Occipital lobe (tissue), 2 donors: Measurements from ENCODE around the gene ENG. TPM values are rescaled to one million over a fixed set of nuclear protein-coding genes. Genes with fewer than 3 reads are reported as not detected.
"Not testable (repeated sequence)": the region's sequence is repeated elsewhere in the genome, so short reads cannot be mapped to it uniquely, and the experiment has no call there.

Experiments used
- DNase-seq: peaks from one replicate; lab custom pipeline; 2025; lab: John Stamatoyannopoulos, UW
- total RNA-seq: library from RNA; depleted of rRNA; stranded (reverse); fragments of >200 nt; gene quantifications from one replicate; pipeline ENCODE4 v1.2.3, GENCODE V29; 2014

The ENG gene
- total RNA-seq, result 0.16 TPM

DNA sequence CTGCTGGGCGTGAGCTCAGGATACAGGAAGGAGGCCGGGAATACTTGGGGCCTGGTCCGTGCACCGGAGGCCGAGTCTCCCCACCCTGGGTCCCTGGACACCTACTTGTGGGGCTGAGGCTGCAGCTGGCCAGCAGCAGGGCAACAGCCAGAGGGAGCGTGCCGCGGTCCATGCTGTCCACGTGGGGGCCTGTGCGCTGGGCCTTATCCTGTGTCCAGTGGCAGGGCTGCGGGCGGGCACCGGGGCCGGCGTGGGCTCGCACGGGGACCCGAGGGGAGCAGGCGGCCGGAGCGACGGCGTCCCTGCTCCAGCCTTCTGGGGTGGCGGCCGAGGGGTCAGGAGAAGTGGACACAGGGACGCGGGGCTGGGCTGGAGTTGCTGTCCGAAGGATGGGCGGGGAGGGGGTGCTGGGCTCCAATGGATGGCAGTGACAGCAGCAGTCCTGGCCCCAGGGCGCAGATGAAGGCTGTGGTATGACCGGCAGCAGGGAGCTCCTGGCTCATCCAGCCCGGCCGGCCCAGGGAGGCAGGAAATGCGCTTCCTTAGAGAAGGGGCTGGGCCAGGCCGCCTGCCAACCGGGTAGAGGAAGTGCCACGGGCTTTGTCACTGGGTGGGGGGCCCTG, at the start of gene ENG:
Gene ENG (minus strand): TSS at position 475 of the 623 bp plus-strand sequence. CDS start 303 bp downstream, at position 172.
- DNase-seq, result no peak

DNA sequence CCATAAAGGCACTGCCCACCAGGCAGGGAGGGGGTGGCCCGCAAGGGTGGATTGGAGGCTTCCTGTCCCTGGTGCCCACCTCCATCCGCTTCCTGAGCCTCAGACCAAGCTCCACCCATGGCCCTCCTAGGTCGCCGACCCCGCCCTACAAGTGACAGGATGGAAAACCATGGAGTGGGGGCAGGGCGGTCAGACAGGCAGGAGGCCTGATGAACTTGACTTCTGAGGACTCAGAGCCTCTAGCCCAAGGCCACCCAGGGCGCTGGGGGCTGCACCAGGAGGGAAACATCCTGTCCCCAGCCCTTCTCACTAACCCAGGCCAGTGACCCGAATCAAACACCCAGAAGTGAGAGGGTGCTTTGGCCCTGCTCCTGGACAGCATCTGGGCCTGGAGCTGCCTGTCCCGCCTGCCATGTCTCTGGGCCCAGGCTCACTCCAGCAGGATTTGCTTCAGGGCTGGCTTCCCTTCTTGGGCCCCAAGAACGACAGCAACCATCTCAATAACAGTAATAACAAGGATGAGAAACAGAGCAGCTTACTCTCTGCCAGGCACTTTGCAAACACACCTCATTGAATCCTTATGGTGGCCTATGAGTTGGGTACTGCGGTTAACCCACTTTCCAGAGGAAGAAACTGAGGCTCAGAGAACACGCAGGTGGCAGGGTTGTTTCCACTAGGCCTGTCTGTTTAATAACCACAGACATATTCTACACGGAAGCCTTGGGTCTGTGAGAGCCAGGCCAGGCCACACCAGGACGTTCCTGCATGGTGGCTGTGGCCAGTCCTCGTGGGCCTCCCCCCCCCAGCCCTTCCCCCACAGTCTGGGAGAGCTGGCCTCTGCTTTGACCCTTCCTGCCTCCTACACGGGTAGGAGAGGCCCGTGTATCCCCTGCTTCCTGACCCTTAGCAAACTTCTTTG, 49.4 kb upstream of the ENG start:
- DNase-seq, result no peak

DNA sequence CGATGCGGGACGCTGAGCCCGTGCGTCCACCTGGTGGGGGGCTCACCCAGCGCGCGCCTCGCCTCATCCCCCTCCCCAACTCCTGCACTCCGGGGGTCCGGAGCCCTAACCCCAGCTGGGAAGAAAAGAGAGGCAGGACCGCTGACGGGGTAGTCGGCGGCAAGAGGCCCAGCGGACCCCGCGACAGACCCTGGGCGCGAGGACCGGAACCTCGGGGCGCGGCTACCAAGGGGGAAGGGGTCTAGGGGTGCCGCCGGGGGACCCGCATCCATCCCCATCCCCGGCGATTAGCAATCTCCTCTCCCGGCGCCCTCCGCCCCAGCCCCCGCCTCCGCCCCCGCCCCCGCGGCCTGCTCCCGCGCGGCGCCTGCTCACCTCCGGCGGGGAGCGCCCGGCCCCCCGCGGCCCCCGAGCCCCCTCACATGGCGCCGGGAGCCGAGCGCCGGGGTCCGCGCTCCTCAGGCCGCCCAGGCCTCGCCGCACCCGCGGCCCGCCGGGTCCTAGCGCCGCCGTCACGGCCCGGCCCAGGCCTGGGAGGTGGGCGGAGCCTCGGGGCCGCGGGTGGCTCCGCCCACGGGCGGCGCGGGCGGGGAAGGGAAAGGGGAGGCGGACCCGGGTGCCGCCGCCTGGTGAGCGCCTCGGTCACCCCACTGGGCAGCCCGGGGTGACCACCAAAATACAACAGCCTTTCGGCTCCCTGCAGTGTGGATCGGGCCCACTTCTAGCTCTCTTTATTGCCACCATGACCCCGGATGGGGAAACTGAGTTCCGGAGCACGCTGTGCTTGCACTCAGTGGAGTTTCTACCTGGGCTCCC, 44.9 kb upstream of the ENG start, which contains the start of gene ST6GALNAC6:
Gene ST6GALNAC6 (minus strand): TSS at position 476 of the 816 bp plus-strand sequence. CDS start 1,622 bp downstream, outside the sequence.
- DNase-seq, result peak; percentile 44

DNA sequence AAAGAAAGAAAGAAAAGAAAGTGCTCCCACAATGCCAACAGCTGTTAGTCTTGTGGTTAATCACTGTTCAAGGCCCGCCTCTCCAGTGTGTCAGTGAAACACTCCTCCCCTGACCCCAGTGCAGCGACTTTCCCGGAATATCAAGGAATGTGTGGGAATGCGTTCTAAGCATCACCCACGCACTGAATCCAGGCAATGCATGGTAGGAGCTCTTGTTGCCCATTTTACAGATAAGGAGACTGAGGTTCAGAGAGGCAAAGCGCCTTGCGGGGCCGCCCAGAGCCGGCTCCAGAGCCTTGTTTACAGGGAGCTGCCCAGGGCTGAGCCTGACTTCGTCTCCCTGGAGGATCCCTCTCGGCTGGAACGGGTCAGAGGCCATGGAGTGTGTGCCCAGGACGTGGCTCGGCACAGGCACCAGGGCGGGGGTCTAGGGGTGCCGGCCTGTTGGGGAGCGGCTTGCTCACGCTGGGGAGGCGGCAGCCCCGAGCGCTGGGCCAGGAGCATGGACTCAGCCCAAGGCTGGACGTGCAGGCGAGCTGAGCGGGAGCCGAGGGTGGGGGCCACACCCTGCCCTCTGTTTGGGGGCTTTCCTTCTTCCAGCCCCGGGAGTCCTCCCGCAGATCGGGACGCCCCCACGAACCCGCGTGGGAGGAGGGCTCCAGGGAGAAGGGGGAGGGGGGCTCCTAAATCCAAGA, 44.1 kb upstream of the ENG start:
- DNase-seq, result no peak

DNA sequence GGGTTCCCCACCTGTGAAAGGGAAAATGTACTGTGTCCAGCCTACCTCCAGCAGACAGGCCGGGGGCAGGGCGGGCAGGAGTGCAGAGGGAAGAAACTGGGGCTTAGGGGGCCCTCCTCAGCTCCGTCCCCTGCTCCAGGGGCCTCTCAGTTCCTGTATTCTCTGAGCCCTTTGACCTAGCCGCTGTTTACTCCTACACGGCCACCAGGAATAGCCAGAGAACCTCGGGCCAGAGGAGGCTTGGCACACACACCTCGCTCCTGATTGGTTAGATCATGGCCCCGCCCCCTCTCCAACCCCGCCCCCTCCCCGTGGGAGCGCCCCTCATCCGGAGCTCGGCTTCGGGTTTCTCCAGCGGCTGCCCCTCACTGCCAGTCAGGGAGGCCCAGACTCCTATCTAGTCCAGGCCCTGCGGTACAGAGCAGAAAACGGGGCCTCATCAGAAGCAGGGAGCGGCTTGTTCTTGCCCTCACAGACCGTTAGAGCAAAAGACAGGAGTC, 42.8 kb upstream of the ENG start:
- peak; percentile 73 for DNase-seq

DNA sequence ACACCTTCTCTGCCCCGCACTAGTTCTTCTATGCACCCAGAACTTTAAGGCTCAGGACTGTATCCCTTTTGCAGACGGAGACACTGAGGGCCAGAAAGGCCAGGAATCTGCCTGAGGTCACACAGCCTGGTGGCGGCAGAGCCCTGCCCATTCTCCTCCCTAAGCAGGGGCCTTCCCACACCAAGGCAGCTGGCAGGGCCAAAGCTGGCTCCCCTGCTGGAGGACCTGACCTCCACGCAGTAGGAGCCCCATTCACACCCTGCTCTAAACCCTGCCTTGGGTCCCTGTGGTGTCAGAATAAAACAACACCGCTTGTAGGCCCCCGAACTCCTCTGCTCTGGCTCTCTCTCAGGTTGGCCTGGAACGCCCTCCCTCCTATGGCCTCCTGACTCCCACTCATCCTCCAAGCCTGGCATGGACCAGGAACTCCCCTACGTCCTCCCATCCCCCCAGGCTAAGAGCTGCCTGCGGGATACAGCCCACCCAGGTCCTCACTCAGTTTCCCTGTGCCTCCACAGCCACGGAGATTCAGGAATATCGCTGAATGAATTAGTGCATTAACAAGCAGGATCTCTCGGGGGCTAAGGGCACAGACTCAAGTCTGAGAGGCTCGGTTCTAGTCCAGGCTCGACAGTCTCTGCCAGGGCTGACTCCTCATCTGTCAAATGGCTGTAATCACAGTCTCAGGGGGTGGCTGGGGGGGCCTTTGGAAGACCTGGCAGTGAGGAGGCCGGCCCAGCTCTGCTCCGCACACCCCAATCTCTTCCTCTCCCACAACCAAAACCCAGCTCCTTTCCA, 42.1 kb upstream of the ENG start:
- no peak for DNase-seq

DNA sequence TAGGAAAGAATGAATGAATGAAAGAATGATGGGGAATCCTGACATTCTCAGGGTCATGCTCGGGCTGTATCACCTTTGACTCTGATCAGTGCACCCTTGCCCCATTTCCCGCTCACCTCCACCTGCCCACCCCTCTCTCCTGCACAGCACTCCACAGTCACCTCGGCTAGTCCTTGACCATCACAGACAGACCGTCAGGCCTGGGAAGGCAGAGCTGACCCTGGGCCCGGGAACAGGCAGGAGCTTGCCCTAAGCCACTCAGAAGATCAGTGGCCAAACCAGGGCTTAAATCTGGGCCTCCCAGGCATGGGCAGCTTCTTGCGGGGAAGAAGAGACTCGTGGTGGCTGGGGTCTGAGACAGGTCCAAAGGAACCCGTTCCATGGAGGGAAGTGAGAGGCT, 41.4 kb upstream of the ENG start:
- DNase-seq, result no peak

DNA sequence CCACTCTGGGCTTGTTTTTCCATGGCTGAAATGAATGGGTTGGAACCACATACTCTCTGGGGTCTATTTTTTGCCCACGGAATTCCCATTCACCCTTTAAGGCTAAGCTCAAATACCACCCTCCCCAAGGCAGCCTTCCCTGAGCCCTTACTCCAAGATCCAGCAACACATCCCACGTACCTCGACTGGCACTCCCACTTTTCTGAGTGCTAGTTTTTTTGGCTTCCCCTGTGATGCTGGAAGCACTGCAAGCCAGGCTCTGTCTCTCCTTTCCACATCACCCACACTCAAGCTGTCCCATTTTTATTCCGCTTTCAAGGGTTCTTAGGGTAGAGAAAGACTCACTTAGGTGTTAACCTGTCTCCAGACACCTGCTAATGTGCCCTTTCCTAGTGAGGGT, 38.9 kb upstream of the ENG start:
- peak; percentile 48 for DNase-seq

DNA sequence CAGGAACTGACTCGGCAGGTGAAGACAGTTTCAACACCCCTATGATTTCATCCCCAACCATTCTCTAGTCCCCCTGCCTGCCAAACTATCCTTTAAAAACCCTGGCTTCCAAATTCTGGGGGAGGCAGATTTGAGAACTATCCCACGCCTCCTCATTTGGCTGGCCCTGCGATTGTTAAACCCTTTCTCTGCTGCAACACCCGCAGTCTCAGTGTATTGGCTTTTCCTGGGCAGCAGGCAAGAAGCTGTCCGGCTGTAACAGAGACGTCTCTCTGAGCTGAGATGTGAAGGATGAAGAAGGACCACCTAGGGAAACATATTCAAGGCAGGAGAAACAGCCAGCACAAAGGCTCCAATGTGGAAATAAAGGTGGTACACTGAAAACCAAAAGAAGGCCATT, 38.4 kb upstream of the ENG start:
- DNase-seq, result no peak

DNA sequence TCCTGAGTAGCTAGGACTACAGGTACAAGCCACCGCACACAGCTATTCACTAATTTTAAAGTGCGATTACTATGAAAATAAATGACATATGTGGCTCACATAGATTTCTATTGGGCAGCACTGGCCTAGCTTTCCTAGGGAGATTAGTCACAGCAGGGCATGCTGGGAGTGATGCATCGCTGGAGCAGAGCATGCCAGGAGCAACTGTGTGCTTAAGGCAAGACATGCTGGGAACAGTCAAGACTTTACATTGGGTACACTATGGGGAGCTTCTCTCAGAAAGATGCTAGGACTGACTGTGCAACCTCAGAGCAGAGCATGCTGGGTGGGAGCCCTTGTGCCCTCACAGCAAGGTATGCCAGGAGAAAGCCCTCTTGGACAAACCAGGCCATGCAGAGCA, 35.6 kb upstream of the ENG start:
- no peak for DNase-seq

DNA sequence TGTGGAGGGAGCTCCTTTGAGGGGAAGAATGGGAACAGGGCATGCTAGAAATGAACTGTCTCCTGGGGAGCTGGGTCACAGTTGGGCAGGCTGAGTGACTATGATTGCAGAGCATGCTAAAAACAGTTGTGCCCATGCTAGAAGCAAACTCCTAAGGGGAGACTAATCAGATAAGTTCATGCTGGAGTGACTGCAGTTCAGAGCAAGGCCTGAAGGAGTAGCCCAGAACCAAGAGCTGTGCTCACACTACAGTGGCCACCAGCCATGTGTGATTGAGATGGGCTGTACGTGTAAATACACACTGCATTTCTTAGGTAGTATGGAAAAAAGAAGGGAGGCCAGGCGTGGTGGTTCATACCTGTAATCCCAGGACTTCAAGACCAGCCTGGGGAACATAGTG, 33.3 kb upstream of the ENG start:
- no peak for DNase-seq

DNA sequence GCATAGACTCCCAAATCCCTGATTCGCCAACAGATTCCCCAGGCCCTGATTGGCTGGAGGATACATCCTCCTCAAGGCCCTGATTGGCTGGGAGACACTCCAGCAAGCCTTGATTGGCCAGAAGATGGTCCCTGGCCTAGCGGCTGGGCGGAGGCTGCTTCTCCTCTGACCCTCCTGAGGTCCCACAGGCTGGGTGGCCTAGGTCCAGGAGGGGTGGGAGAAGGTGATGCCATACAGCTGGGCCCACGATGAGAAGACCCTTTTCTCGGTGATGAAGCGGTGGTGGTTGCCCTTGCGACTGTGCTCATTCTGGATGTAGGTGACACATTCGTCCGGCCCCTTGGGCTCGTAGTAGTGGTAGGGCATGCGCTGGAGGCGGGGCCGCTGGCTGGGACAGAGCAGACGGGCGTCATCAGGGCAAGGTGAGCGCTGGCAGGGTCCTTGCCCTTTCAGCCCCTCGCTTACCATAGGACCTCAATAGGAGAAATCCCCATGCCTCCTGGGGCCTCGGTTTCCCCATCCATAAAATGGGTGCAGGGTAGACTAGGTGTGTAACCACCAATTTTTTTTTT, 32.0 kb upstream of the ENG start:
- no peak for DNase-seq

DNA sequence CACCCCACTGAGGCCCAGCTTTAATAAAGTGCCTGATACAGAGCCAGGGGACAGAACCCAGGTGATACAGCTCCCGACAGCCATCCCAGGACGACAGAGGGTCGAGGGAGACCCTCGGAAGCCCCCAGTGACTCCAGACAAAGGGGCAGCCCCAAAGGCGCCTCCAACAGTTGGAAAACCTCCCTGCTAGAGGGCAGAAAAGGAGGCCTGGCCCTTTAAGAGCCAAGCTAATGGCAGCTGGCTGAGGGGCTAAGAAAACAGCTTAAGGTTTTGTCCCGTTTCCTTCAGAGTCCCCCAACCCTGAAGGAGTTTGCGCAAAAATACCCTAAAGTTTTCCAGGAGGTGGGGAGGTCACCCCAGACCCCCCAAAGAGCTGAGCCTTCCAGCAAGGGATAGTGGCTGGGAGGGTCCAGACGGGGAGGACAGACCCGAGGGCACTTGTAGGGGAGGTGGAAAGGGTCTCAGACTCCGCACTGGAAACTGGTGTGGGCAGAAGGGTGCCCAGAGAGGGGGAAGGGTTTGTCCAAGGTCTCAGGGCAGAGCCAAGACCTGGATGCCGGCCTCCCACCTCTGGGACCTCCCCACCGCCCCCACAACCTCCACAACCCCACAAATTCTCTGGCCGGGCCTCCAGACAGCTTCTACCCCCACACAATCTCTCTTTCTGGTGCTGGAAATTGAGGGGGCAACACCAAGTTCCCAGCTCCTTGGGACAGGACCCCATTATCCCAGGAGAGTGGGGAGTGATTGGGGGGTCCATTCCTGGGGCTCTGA, 31.2 kb upstream of the ENG start:
- no peak for DNase-seq

DNA sequence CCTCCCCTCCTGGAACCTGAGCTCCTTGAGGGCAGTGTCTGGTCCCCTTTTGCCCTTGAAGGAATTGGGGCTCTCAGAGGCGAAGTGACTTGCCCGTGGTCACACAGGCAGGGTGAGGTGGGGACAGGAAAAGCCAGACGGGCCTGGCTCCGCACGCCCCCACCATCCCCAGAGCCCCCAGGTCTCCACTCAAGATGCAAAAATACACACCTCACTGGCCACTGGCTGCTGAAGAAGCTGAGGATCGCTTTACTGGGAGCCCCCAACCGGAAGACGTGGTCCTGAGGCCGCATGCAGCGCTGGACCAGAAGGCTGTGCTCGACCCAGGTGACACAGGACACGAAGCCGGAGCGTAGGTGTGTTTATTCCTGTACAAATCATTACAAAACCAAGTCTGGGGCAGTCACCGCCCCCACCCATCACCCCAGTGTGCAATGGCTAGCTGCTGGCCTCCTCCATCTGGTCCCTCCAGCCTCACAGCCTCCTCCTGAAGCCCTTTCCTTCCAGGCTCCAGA, 30.6 kb upstream of the ENG start:
- DNase-seq, result no peak

DNA sequence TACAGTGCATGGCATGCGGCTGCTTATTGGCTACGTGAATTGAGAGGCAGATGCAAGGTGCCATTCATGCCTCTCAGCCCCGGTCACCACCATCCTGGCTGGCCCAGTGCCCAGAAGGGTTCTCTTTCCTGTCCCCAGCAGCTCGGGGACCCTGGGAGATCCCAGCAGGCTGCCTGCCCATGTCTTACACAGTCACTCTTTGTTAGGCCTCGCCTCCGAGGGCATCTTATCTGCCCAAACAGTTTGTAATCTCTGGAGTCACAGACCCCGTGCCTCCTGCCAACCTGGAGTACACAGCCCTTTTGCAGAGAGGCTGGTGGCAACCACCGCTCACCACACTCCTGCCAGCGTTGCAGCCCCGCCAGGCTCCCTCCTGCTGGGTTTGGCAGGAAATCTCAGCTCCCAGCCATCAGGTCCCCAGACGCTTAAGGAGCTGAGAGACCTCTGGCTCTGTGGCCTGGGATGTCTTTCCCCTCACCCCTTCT, 30.0 kb upstream of the ENG start:
- DNase-seq, result no peak

DNA sequence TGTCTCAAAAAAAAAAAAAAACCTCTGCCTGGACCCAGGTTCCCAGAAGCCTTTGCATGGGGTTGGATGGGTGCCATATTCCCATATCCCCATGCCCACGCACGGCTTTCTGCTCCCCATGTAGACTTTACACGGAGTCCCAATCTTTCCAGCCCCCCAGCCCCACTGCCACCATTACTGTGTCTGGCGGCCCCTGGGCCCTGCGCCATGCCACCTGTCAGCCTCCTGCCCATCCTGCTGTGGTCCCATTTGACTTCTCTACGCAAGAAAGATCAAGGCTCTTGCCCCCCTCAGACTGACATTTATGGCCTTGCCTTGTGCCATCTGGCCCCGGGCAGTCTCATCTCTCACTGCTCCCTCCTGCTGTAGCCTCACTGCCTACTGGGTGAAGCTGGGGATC, 29.5 kb upstream of the ENG start:
- DNase-seq, result no peak

DNA sequence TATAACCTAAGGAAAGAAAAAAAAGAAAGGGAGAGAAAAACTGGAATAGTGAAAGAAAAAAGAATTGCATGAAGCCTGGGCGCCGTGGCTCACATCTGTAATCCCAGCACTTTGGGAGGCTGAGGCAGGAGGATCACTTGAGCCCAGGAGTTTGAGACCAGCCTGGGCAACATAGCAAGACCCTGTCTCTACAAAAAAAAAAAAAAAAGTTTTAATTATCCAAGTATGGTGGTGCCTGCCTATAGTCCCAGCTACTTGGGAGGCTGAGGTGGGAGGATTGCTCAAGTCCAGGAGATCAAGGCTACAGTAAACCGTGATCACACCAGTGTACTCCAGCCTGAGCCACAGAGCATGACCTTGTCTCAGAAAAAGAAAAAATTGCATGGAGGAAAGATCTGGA, 27.3 kb upstream of the ENG start:
- not testable (repeated sequence) for DNase-seq

DNA sequence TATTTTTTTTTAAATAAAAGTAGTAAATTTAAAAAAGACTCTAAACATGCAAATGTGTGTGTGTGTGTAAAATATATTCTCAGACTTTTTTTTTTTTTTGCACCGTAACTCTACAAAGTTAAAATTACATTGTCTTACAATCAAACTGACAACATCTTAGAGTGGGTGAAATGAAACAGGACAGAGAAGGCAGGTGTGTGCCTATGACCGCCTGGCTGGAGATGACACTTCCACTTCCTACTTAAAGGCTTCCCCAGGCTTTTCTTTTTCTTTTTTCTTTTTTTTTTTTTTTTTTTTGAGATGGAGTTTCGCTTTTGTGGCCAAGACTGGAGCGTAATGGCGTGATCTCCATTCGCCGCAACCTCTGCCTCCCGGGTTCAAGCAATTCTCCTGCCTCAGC, 25.7 kb upstream of the ENG start:
- no peak for DNase-seq
